ENCODE measurements around the gene TLR7. TPM values are rescaled to one million over a fixed set of nuclear protein-coding genes. Genes with fewer than 3 reads are reported as not detected.

The TLR7 gene
- total and polyA plus RNA-seq, 2 of the 13 experiments (the other 11 are each of a cell fraction or from before 2014, with no cell fraction given) = not detected

GRCh38 chrX:12910423-12911121 lies 43.7 kb downstream of the TLR7 start:
- Histone ChIP-seq H3K9me3 (ENCODE audit: low read length) (no peaks in the 10 kb centered on the region), H3K4me3 (replicated peaks in 1 of 3; ENCODE audit: insufficient read depth in 1 of 3, low read depth in 2 of 3, low read length in 3 of 3) (no peak overlapping the region), H3K4me1 (ENCODE audit: insufficient read depth, low read length) (no peaks in the 10 kb centered on the region), H3K4me2 (ENCODE audit: low read depth, low read length) (no peak overlapping the region), H3K36me3 (replicated peaks in 1 of 2; ENCODE audit: control insufficient read depth in 1 of 2, insufficient read depth in 2 of 2, low read length in 2 of 2) (no peaks in the 10 kb centered on the region), H3K27ac (ENCODE audit: extremely low read length, insufficient read depth, low read length) (no peak overlapping the region), H3K79me2 (ENCODE audit: insufficient read depth, low read length) (no peaks in the 10 kb centered on the region), H2AFZ (ENCODE audit: low read length) (no peak overlapping the region), H3K27me3 (ENCODE audit: control insufficient read depth in 1 of 2, insufficient read depth in 2 of 2, low read length in 2 of 2) (no peaks in the 10 kb centered on the region), H3K9ac (ENCODE audit: insufficient read depth, low read depth, low read length) (no peak overlapping the region), H4K20me1 (ENCODE audit: insufficient read depth, low read length) (no peaks in the 10 kb centered on the region)
- in situ Hi-C loops (cut with HindIII; ENCODE audit: extremely low pct_ligation_motif_present, low pct_unique_long_range_greater_than_20kb) = no loop called here
- intact Hi-C loops (cut with micrococcal nuclease; ENCODE audit: unreplicated experiment) = no loop called here
- ATAC-seq = no peak
- CTCF ChIA-PET (ENCODE audit: low intra/inter-chr PET ratio, low total read pairs) = no interaction called here
- TF ChIP-seq GATAD1 (CRISPR knock-in tag; IDR thresholded peaks at IDR 0.05) (no peak), ZNF30 (CRISPR knock-in tag; IDR thresholded peaks at IDR 0.05) (no peak), SRF (IDR thresholded peaks at IDR 0.05; ENCODE audit: low read depth, low read length) (no peak), IRF1 (CRISPR knock-in tag; IDR thresholded peaks at IDR 0.05; ENCODE audit: low read depth) (no peak), AHR (CRISPR knock-in tag; IDR thresholded peaks at IDR 0.05) (no peak), ETS1 (CRISPR knock-in tag; IDR thresholded peaks at IDR 0.05) (no peak), NCOA5 (CRISPR knock-in tag; IDR thresholded peaks at IDR 0.05) (no peak), REXO4 (CRISPR knock-in tag; IDR thresholded peaks at IDR 0.05; ENCODE audit: borderline replicate concordance) (no peak), KMT2A (CRISPR knock-in tag; IDR thresholded peaks at IDR 0.05) (no peak), CBFB (CRISPR knock-in tag; IDR thresholded peaks at IDR 0.05) (no peak), ZKSCAN5 (CRISPR knock-in tag; IDR thresholded peaks at IDR 0.05) (no peak), KMT2B (CRISPR knock-in tag; IDR thresholded peaks at IDR 0.05) (no peak), MEF2D (CRISPR knock-in tag; IDR thresholded peaks at IDR 0.05) (no peak), NFIC (IDR thresholded peaks at IDR 0.05; ENCODE audit: low read length) (no peak), HNRNPK (IDR thresholded peaks at IDR 0.05; ENCODE audit: low read depth, low read length, poor library complexity, severe bottlenecking) (no peak), KAT8 (CRISPR knock-in tag; IDR thresholded peaks at IDR 0.05) (no peak)
- no peak for FAIRE-seq
- POLR2A ChIA-PET = no interaction called here
- no peak for DNase-seq (ENCODE audit: low spot score)
- BruUV-seq (replicated peaks) = no TSS peak
- 14% methylated on average over 3 of the region's 10 CpGs for WGBS (ENCODE audit: low lambda C conversion rate)

Data from HepG2 (cell line).